Omental fat pad (tissue), 4 donors: Measurements from ENCODE around the gene KCNQ1. TPM values are rescaled to one million over a fixed set of nuclear protein-coding genes. Genes with fewer than 3 reads are reported as not detected.

Source experiments
- ATAC-seq: fragments of 150-250 bp; one replicate; pipeline ENCODE4 v1.9.1; 2016; ENCODE audit warnings: mild to moderate bottlenecking, moderate library complexity; ENCODE audit not compliant: low FRiP score
- DNase-seq: peaks from one replicate; pipeline ENCODE4 v3.0.0-alpha.2; 2019; ENCODE audit warnings: low spot score
- CTCF ChIP-seq, 3 donors: fragments of 450-650 bp; IDR thresholded peaks; one replicate each; pipeline ENCODE4 v1.5.1; 2016 to 2017; ENCODE audit warnings: antibody characterized with exemption in 3 of 3, mild to moderate bottlenecking in 3 of 3, moderate library complexity in 2 of 3
- total RNA-seq, 4 donors: library from RNA; depleted of rRNA; stranded (reverse); fragments of >200 nt; gene quantifications; one replicate each; pipeline ENCODE4 v1.1.0, GENCODE V29; 2016

Gene KCNQ1
- total RNA-seq, 4 donors from 2014 or later: 4.5 to 5.9 (median 5.2) TPM

- DNase-seq (no peak), ATAC-seq (no peak)
- TF ChIP-seq CTCF (IDR thresholded peaks at IDR 0.05): no peak
These were observed 425.0 kb downstream of the KCNQ1 start for GRCh38 chr11:2869561-2870427.

GRCh38 chr11:2870460-2870859 lies 425.7 kb downstream of the KCNQ1 start:
- TF ChIP-seq CTCF (IDR thresholded peaks at IDR 0.05): no peak
- no peak for DNase-seq
- ATAC-seq: no peak

GRCh38 chr11:2870969-2871680 lies 426.3 kb downstream of the KCNQ1 start:
- TF ChIP-seq CTCF (IDR thresholded peaks at IDR 0.05): no peak
- ATAC-seq (no peak), DNase-seq (no peak)

GRCh38 chr11:2874963-2875362 lies 430.2 kb downstream of the KCNQ1 start:
- ATAC-seq (no peak), DNase-seq (no peak)
- no peak for TF ChIP-seq CTCF (IDR thresholded peaks at IDR 0.05)

GRCh38 chr11:2877474-2877873 lies 432.7 kb downstream of the KCNQ1 start:
- no peak for DNase-seq
- no peak for TF ChIP-seq CTCF (IDR thresholded peaks at IDR 0.05)
- no peak for ATAC-seq

- no peak for TF ChIP-seq CTCF (IDR thresholded peaks at IDR 0.05)
- DNase-seq: no peak
- ATAC-seq: no peak
These were observed 434.0 kb downstream of the KCNQ1 start for GRCh38 chr11:2878782-2879181.
